DND-41 (cell line): Measurements from ENCODE around the gene ACP5.
A peak's percentile ranks its signal among the peaks of the same experiment; 100 is the strongest.

Source experiments
- ATAC-seq: fragments of 200-7000 bp; cut with Tn5 transposase; 3 replicates; pipeline ENCODE4 v1.9.1; 2021; ENCODE audit warnings: low read depth; ENCODE audit not compliant: insufficient read depth
- DNase-seq: peaks from one replicate; pipeline ENCODE4 v3.0.0-alpha.2; 2020
- H2AFZ ChIP-seq: 2 replicates; pipeline ENCODE4 v1.6.0; 2012; ENCODE audit warnings: low read depth, low read length
- H3K27ac ChIP-seq: 2 replicates; pipeline ENCODE4 v1.5.1; 2012; ENCODE audit warnings: low read length, inconsistent platforms
- H3K27me3 ChIP-seq: fragments of 200-600 bp; sonication (generic); 2 replicates; pipeline ENCODE4 v1.6.0; 2012; ENCODE audit warnings: low read length, mild to moderate bottlenecking, inconsistent platforms; ENCODE audit not compliant: insufficient read depth, poor library complexity
- H3K36me3 ChIP-seq: 2 replicates; pipeline ENCODE4 v1.5.1; 2012; ENCODE audit warnings: low read length, inconsistent platforms; ENCODE audit not compliant: insufficient read depth
- H3K4me1 ChIP-seq: 2 replicates; pipeline ENCODE4 v1.5.1; 2012; ENCODE audit warnings: mild to moderate bottlenecking, low read length; ENCODE audit not compliant: insufficient read depth
- H3K4me2 ChIP-seq: 2 replicates; pipeline ENCODE4 v1.6.0; 2012; ENCODE audit warnings: mild to moderate bottlenecking, moderate library complexity, low read length, inconsistent platforms; ENCODE audit not compliant: insufficient read depth
- H3K4me3 ChIP-seq, 2 experiments: fragments of 200-600 bp in 1 of 2; shearing (Covaris generic) in 1 of 2; 2 replicates each; pipeline ENCODE4 v1.5.1; 2012 to 2016; ENCODE audit warnings: inconsistent platforms in 2 of 2, low read length in 2 of 2, mild to moderate bottlenecking in 2 of 2, low read depth in 1 of 2, moderate library complexity in 1 of 2
- H3K79me2 ChIP-seq: 2 replicates; pipeline ENCODE4 v1.6.0; 2012; ENCODE audit warnings: low read length, inconsistent platforms; ENCODE audit not compliant: insufficient read depth
- H3K9ac ChIP-seq: 2 replicates; pipeline ENCODE4 v1.6.0; 2012; ENCODE audit warnings: low read depth, mild to moderate bottlenecking, inconsistent platforms, low read length, moderate library complexity
- H3K9me3 ChIP-seq: 2 replicates; pipeline ENCODE4 v1.5.1; 2012; ENCODE audit warnings: low read length, moderate library complexity, mild to moderate bottlenecking, inconsistent platforms; ENCODE audit not compliant: insufficient read depth, severe bottlenecking
- H4K20me1 ChIP-seq: 2 replicates; pipeline ENCODE4 v1.6.0; 2012; ENCODE audit warnings: low read length; ENCODE audit not compliant: insufficient read depth
- CTCF ChIP-seq: IDR thresholded peaks from 2 replicates; pipeline ENCODE4 v1.5.1; 2012; ENCODE audit warnings: borderline replicate concordance, low read length, moderate library complexity, mild to moderate bottlenecking; ENCODE audit not compliant: poor library complexity, severe bottlenecking; ENCODE audit errors: extremely low read depth
- EZH2 ChIP-seq: IDR thresholded peaks from 3 replicates; pipeline ENCODE4 v1.6.1; 2012; ENCODE audit warnings: borderline replicate concordance, low read depth, mild to moderate bottlenecking, moderate library complexity, low read length, inconsistent platforms; ENCODE audit not compliant: severe bottlenecking

The ACP5 gene

DNA sequence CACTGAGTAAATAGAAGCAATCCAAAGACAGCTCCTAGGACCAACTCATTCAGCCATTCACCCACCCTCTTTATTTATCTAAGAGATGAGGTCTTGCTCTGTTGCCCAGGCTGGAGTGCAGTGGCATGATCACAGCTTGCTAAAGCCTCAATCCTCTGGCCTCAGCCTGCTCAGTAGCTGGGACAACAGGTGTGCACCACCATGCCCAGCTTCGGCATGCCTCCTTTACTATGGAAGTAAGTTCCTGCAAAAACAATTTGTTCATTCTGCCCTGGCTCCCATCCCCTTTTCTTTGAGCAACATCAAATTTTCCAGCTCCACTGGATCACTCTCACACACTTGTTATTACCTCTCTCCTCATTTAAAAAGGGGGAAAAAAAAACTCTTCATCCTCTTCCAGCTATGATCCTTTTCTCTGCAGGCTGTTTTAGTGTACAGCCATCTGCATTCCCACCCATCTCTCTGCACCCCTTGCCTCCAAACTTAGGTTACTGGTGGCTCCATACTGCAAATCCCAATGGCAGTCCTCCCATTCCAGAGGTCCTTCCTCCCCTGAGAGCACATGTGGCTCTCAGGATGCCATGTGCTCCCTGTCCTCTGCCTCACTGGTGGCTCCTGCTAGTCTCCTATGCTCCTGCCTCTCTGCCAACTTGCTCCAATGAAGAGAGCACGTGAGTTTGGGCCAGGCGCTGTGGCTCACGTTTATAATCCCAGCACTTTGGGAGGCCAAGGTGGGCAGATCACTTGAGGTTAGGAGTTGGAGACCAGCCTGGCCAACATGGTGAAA is 20.6 kb downstream of the ACP5 start:
- H3K27ac ChIP-seq, result no peak overlapping the region
- TF ChIP-seq CTCF (no peak), EZH2 (no peak)
- H3K9me3 ChIP-seq, result no peaks in the 10 kb centered on the region
- H3K36me3 ChIP-seq, result peaks cover 38% of the 10 kb centered on the region
- peaks cover 44% of the 10 kb centered on the region for H3K79me2 ChIP-seq
- ATAC-seq (no peak), DNase-seq (no peak)
- peaks cover 36% of the 10 kb centered on the region for H4K20me1 ChIP-seq
- H3K4me2 ChIP-seq, result peak overlapping the region; percentile 85
- H3K4me1 ChIP-seq, result peaks cover 31% of the 10 kb centered on the region
- H2AFZ ChIP-seq, result no peak overlapping the region
- H3K4me3 ChIP-seq, result peak overlapping the region in 1 of 2 experiments; percentile 29; a peak in 1 of 4 replicates
- no peaks in the 10 kb centered on the region for H3K27me3 ChIP-seq
- no peak overlapping the region for H3K9ac ChIP-seq

- H2AFZ ChIP-seq, result no peak overlapping the region
- H3K9ac ChIP-seq, result no peak overlapping the region
- ATAC-seq, result no peak
- no peak overlapping the region for H3K27ac ChIP-seq
- H3K4me3 ChIP-seq, result no peak overlapping the region
- H3K36me3 ChIP-seq, result peaks cover 41% of the 10 kb centered on the region
- peaks cover 44% of the 10 kb centered on the region for H3K79me2 ChIP-seq
- H4K20me1 ChIP-seq, result peaks cover 36% of the 10 kb centered on the region
- no peaks in the 10 kb centered on the region for H3K9me3 ChIP-seq
- peaks cover 24% of the 10 kb centered on the region for H3K4me1 ChIP-seq
- no peaks in the 10 kb centered on the region for H3K27me3 ChIP-seq
- no peak overlapping the region for H3K4me2 ChIP-seq
- TF ChIP-seq EZH2, result no peak
- no peak for TF ChIP-seq CTCF
- DNase-seq, result no peak
Observed at GRCh38 chr19:11555246-11555645, 22.2 kb downstream of the ACP5 start.

DNA sequence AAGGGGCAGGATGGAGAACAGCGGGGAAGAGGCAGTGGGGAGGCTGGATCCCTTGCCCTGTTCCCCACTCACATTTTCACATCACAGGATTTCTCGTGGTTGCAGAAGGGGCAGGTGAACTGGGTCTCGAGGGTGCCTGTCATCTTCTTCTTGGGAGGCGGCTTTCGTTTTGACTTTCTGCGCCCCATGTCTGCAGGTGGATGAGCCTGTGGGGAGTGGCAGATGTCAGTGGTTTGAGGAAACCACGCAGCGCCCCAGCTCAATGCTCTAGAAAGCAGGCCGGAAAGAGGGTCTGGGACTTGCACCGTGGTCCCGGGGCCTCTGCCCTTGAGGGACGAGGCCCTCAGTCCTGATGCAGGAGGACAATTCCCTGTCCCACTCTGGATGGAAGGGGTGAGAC is 23.3 kb downstream of the ACP5 start:
- H3K4me1 ChIP-seq, result peaks cover 19% of the 10 kb centered on the region
- H3K9ac ChIP-seq, result no peak overlapping the region
- H3K4me3 ChIP-seq, result no peak overlapping the region
- no peak overlapping the region for H2AFZ ChIP-seq
- H3K27ac ChIP-seq, result no peak overlapping the region
- no peaks in the 10 kb centered on the region for H3K9me3 ChIP-seq
- no peak for ATAC-seq
- H4K20me1 ChIP-seq, result peaks cover 36% of the 10 kb centered on the region
- peaks cover 41% of the 10 kb centered on the region for H3K36me3 ChIP-seq
- DNase-seq, result no peak
- H3K27me3 ChIP-seq, result no peaks in the 10 kb centered on the region
- H3K79me2 ChIP-seq, result peaks cover 38% of the 10 kb centered on the region
- TF ChIP-seq EZH2 (no peak), CTCF (no peak)
- no peak overlapping the region for H3K4me2 ChIP-seq
